T-helper 2 cell (primary cell): ENCODE data around the gene RHOBTB1.

ENCODE experiments used
- DNase-seq, 5 experiments: peaks; one replicate each; pipeline versions ENCODE4 v3.0.0 to v3.0.0-alpha.2; 2012 to 2022

Gene RHOBTB1

DNA sequence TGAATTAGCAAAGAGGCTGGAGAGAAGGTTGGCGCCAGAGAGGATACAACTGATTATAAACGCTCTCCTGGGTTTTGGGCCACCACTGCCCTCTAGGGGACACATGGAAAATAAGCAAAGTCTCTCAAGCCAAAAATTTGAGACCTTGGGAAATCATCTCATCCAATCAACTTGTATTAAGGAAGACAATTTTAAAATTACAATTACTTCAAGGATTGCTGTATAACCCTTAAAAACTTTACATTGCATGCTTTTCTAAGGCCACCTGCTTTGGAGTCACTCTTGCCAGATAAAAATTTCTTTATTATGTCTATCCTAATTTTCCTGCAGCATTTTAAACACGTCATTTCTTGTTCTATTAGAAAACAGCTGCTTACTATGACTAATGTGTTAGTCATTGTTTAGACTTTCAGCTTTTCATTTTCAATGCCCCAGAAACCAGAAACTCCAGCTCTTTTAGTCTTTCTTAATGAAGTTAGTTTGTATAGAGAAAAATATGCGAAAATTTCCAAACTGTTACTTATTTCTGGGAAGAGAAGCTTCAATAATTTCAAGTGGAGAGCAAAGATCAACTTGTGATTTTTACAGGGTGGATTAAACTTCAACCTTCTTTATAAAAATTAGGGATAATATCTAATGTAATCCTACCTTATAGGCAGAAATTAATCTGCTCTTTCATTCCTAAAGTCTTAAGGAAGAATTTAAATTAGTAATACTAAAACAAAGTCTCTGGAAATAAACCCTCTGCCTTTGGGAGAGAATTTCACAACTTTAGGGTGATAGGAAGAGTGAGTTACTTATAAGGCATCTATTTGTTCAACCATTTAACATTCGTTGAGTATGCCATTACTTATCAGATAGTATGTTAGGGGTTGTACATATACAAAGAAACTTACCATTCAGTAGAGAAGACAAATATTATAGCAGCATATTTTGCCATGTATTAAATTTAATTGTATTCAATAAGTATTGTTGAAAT, 20.6 kb upstream of the RHOBTB1 start:
- DNase-seq, result peak in 3 of 5 experiments; percentile 3 to 67 (median 10)

DNA sequence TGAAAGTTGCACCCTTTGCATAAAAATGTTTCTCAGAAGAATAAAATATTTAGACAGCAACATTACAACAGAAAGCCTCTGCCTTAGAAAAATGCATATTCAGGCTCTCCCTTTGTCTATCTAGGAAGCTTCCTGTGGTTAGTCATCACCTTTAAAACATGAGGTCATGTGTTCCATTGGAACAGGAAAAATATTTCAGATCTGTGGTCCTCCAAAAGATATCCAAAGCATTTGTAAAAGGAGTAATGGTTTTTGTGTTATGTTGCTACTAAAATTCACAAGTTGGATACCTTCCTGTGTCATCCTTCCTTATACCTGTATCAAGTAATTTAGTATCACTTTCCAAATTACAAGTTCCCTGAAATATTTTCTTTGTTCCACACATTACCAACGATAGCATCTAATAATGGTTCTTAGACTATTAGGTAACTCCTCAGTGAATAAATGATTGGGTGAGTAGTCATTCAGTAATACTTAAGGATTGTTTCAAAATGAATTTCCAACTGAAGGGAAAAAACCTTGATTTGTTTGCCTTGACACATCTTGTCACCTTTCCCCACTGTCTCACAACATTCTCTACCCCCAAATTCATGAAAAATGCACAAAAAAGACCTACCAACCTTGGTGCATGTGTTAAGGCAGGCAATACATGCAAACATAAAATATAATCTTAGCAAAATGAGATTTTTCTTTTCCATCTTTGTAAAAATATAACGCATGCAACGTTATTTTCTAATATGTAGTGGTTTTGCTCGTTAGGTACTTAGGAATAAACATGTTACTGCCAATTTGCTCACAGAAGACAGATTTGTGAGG, 19.7 kb upstream of the RHOBTB1 start:
- no peak for DNase-seq

GRCh38 chr10:60962946-60963345, 19.0 kb upstream of the RHOBTB1 start:
- DNase-seq, result no peak

- DNase-seq, result no peak
These were observed 16.9 kb upstream of the RHOBTB1 start for GRCh38 chr10:60960913-60961312.

DNA sequence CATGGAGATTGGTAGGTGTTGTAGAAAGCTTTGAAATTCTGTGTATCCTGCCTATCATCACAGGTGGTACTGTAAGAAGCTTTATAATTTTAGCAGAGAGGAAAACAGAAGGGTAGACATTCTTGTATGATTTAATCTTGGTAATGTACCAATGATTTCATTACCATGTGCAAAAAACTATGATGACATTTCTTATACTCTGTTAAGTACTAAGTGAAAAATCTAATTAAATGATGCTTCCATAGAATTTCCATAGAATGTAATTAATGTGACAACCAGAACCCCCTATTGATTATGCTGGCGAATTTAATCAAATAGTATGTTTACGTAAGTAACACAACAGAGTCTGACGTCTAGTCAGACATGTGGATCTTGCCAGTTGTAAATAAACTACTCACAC, 16.0 kb upstream of the RHOBTB1 start:
- no peak for DNase-seq

GRCh38 chr10:60958892-60959601, 15.1 kb upstream of the RHOBTB1 start:
- no peak for DNase-seq

DNA sequence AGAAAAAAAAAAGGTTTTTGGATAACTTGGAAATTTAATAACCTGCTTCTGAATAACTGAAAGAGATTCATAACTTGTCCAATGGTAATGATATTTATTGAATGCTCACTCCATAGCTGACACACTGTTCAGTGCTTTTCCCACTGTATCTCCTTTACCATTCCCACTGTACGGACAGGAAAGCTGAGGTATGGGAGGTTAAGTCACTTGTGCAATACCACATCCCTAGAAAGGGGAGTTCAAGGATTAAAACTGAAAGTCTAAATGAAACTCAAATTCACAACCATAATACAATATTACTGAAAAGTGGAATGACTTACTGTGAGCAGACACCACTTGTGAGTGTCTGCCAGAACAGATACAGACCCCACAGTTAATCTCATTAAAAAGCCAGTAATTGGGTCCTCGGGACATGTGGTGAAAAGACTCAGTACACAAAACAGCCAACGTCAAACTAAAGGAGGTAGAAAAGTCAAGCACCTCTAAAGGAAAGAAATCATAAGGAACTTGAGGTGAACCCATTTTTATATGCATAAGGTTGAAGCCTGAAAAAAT, 13.8 kb upstream of the RHOBTB1 start:
- DNase-seq, result no peak

DNA sequence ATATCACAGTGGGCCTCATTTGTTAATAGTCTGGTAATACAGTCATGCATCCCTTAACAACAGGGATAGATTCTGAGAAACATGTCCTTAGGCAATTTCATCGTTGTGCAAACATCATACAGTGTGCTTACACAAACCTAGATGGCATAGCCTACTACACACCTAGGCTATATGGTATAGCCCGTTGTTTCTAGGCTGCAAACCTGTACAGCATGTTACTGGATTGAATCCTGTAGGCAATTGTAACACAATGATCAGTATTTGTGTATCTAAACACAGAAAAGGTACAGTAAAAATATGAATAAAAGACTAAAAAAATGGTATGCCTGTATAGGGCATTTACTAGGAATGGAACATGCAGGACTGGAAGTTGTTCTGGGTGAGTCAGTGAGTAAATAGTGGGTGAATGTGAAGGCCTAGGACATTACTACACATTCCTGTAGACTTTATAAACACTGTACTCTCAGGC, 12.0 kb upstream of the RHOBTB1 start:
- DNase-seq, result no peak

DNA sequence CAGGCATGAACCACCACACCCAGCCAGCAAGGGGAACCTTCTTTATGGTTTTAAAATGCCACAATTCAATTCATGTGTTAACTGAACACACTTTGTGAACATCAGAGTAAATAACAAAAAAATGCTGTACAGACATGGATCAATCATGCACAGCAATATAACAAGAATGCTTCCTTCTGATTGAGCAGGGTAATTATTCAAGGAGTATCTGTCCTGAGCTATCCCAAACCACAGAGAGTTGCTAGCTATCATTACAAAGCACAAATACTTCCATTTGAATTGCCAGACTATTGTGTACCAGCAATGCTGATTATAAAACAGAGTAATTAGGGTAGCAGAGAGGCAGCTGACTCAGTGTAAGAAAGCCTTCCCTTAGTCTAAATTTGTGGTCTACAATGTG, 11.3 kb upstream of the RHOBTB1 start:
- DNase-seq, result no peak

DNA sequence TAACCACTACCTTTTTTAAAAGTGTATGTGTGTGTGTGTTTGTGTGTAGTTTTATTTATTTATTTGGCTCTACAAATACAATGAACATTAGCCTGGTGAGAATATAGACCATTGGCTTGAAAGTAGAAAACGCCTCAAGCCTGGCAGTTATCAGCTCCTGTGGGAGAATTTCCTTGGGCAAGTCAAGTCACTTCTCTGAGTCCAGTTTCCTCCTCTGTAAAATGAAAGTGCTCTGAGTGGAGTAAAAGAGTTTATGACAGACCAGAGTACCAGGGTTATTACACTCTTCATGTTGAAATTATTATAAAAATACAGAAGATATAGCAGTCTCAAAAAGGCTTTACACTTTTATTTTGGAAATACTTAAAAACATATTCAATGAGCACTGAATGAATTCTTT, 10.1 kb upstream of the RHOBTB1 start:
- DNase-seq, result no peak

DNA sequence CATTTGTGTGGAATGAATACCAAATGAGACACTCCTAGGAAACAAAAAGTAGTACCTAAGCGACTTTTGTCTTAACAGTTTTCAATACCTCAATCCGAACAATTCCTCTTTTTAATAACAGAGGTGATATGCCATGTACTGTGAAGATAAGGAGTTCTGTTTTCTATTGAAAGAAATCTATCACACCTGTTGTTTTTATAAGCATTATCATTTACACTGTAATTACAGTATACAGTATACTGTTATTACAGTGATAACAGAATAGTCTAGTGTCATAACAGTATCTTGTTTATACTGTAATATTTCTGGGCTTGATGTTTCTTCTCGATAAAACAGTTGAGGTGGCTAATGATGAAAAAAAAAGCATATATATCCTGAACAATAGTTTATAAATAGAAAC, 9.4 kb upstream of the RHOBTB1 start:
- no peak for DNase-seq

- DNase-seq, result no peak
These were observed 8.8 kb upstream of the RHOBTB1 start for GRCh38 chr10:60952846-60953220.

DNA sequence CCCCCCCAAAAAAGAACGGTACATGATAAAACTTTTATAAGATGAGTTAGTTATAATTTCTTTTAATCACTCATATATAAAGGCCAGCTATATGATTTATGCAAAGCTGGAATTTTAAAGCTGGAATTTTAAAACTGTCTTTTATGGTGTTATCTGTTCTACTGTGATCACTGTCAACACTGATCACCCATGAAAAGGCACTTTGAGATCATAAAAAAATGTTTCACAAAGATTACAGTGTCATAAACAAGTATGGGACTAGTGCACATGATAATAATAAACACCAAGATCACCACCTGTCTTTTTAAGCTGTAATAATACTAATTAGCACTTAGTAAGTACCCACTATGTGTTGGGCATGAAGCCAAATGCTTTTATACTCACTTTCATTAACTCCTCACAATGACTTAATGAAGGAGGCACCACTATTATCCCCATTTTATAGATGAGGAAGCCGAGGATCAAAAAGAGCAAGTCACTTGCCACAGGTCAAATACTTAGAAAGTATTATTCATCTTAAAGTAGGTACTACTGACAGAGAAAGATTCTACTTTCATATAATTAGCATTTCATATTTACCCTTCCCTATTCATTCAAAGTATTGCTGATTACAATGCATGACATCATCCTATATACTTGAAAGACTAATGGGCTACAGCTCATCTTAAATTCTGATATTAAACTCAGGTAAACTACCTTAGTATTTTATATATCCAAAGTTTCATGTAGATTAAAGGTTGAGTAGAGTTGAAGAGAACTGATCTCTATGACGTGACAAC, 8.3 kb upstream of the RHOBTB1 start:
- DNase-seq, result no peak

DNA sequence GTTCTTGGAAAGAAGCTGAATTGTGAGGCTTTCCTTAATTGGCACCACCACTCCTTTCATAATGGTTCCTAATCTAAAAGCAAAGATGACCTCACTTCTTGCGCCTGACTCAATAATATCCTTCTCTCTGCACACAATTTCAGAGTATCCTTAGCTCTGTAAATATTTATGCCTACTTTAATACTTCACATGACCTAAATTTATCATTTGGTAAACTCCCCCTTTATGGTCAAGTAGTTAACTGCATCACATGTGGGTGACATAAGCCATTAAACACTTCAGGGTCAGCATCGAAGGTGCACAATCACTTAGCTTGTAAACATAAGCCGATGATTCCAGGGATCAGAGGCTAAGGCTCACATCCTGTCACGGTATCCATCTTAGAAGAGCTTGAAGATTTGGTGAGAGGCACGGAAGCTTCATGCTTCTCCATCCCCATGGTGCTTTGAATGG, 7.3 kb upstream of the RHOBTB1 start:
- no peak for DNase-seq

GRCh38 chr10:60950300-60950699, 6.3 kb upstream of the RHOBTB1 start:
- DNase-seq, result no peak

GRCh38 chr10:60948851-60949250, 4.9 kb upstream of the RHOBTB1 start:
- no peak for DNase-seq

DNA sequence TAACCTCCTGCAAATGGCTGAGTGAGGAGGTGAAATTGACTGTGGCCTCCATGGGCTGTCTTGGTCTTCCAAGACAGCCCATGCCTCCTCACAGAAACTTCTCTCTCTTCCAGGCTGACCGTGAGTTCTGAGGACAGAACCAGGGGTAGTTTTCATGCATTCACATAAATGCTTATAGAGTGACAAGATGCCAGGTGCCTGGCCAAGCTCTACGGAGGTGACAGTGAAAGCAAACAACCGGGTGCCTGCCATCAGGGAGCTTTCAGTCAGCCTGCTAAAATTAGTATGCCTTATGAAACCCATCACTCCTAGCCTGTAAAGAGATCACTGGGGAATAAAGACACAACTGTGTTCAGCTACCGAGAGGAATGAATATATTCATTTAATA, 919 bp upstream of the RHOBTB1 start:
- no peak for DNase-seq

- peak in 1 of 5 experiments; percentile 44 for DNase-seq
These were observed 498 bp downstream of the RHOBTB1 start for GRCh38 chr10:60943316-60944057.

DNA sequence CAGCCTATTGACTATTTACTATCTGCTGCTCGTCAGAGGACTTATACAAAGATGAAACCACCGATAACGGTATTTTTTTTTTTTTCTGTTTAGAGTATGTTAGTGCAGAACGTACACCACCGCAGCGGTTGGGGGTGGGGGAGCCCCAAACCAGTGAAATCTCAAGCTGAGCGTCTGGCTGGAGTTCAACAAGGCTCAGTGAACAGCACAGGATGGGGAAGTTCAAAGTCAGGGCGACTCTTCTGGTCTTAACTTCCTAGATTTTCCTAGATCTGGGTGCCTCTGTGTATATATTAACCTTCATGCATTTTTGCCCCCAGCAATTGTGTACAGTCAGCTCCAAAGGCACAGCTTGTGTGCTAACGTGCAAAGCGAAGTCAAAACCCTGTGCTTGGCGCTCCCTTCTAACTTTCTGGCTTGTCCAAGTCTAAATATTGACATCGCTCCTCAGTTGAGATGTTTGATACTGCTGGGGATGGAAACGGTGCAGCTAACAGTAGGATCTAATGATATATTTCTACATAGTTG, 1.1 kb downstream of the RHOBTB1 start:
- DNase-seq, result peak in 2 of 5 experiments; percentile 1 to 88

DNA sequence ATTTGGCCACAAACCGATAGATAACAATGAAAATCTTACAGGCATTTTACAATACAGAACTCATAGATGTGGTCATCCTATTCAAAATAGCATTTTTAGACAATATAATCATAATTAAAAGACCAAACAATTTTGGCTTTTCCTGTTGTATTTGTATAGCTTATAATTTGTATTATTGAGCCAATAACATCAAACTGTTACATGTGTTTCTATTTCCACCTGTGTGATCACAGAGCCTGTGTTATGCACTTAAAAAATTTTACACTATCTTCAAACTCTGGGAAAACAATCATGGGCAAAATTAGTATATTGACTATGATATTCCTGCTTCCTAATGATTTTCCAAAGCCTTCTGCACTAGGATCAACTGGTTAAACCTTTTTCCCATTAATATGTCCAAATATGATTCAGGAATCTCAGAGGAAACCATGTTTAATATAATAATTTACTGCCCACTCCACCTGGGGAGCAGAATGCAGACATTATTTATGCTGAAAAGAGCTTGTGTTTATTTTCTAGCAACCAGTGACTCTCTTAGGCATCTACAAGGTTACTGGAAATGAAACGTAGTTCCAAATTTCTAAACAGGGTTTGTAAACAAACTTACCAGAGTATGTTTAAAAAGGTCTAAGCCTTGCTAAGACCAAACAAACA, 1.7 kb downstream of the RHOBTB1 start:
- no peak for DNase-seq
